ENCODE measurements around the gene ROBO2. TPM values are rescaled to one million over a fixed set of nuclear protein-coding genes. Genes with fewer than 3 reads are reported as not detected.
"Not testable (repeated sequence)": the region's sequence is repeated elsewhere in the genome, so short reads cannot be mapped to it uniquely, and the experiment has no call there.

The ROBO2 gene
- total RNA-seq, 2 donors from 2014 or later, result not detected

DNA sequence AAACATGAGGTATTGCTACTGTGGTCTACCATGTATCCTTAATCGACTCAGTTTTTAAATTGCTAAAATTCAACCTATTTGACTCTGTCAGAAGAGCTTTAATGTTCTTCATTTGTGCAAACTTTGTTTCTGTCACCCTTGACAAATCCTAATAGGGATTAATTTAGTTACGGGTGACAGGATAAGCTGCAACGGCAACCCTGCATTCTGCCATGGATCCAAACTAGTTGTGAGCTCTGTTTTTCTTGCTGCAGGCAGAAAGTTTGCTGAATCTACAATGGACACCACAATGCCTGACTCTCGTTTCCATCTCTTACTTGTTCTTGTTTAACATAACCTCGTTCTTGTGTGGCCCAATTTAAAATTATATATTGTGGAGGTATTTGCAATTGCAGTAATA lies 352.3 kb downstream of the ROBO2 start:
- no peak overlapping the region for H3K27ac Mint-ChIP-seq
- no peak overlapping the region for H3K4me3 Mint-ChIP-seq

DNA sequence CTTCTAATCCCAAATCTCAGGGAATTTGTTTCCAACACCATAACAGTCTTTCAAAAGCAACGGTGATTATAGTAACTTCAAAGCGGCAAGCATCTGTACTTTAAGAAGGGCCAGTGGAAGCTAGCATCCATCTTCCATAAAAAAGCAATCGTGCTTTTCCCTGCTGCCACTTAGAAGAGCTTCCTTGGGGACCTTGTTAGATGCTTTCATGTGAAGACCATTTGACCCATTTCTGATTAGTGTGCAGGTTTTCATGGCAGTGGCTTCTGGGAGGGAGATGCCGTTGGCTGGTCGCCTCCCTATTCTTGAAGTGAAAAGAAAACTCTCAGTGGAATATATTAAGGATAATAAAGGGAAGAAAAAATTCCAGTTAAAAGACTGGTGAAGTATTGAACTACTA lies 354.1 kb downstream of the ROBO2 start:
- no peak for ATAC-seq
- no peak for DNase-seq (ENCODE audit: low spot score)
- no peak overlapping the region for H3K4me3 Mint-ChIP-seq
- peaks cover 6% of the 10 kb centered on the region for H3K9me3 Mint-ChIP-seq
- no peak overlapping the region for H3K27ac Mint-ChIP-seq
- H3K4me1 Mint-ChIP-seq (ENCODE audit: low read depth in 2 of 2), result no peaks in the 10 kb centered on the region
- no peaks in the 10 kb centered on the region for H3K27me3 Mint-ChIP-seq
- peaks cover 4% of the 10 kb centered on the region for H3K36me3 Mint-ChIP-seq

More for the DNA sequence above, 352.3 kb downstream of the ROBO2 start:
- Mint-ChIP-seq H3K27me3 (no peaks in the 10 kb centered on the region), H3K9me3 (peaks cover 11% of the 10 kb centered on the region), H3K36me3 (peaks cover 8% of the 10 kb centered on the region), H3K4me1 (ENCODE audit: low read depth in 2 of 2) (no peaks in the 10 kb centered on the region)
- no peak for DNase-seq (ENCODE audit: low spot score)
- no peak for ATAC-seq

DNA sequence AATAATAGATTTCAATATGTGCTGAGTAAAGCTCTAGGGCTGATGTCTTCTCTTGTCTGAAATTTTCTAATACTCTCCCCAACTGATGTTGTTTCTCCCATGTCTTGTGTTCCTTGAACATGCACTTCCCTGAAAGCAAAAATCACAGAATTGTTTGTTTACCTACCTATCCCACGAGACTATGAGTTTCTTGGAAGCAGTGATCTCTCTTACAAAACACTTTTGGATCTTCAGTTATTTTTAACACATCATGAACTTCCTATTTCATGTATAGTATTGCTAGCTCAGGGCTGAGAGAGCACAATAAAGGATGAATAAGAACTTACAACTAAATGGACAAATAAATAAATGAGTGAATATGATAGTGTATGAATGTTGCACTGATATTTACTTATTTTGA lies 365.0 kb downstream of the ROBO2 start:
- Mint-ChIP-seq H3K4me1 (ENCODE audit: low read depth in 2 of 2) (no peaks in the 10 kb centered on the region), H3K27me3 (no peaks in the 10 kb centered on the region), H3K36me3 (no peaks in the 10 kb centered on the region), H3K27ac (no peak overlapping the region), H3K9me3 (peaks cover 4% of the 10 kb centered on the region), H3K4me3 (no peak overlapping the region)
- DNase-seq (ENCODE audit: low spot score) (no peak), ATAC-seq (no peak)

DNA sequence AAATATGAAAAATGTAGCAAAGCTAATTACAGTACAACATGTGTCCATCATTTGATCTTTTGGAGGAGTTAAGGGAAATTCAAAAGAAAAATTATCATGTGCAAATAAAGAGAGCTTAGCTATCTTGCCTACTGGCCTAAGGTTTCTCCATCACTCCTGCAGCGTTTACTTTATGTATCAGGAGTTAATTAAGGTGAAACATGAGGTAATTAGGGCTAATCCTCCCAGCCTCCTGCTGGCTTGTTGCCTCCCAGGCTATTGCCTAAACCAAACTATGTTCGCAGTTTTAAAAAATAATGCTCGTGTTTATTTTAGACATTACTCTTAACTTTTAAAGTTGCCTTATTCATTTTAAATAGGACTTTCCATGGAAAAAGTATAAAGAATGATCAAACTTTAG lies 367.5 kb downstream of the ROBO2 start:
- Mint-ChIP-seq H3K9me3 (peaks cover 7% of the 10 kb centered on the region), H3K4me3 (no peak overlapping the region), H3K27me3 (no peaks in the 10 kb centered on the region), H3K27ac (no peak overlapping the region), H3K36me3 (no peaks in the 10 kb centered on the region), H3K4me1 (ENCODE audit: low read depth in 2 of 2) (no peaks in the 10 kb centered on the region)
- ATAC-seq, result no peak
- no peak for DNase-seq (ENCODE audit: low spot score)

DNA sequence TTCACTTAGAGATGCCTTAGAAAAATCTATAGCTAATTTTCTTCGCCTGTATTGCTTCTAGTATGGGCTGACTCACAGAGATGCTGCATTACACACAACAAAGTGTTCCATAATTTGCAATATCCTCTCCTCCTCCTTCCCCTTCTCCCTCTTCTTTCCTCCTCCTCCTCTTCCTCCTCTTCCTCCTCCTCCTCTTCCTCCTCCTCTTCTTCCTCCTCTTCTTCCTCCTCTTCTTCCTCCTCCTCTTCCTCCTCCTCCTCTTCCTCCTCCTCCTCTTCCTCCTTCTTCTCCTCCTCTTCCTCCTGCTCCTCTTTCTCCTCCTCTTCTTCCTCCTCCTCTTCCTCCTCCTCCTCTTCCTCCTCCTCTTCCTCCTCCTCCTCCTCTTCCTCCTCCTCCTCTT lies 370.4 kb downstream of the ROBO2 start:
- not testable (repeated sequence) for H3K27ac Mint-ChIP-seq; DNase-seq (ENCODE audit: low spot score); H3K27me3 Mint-ChIP-seq; ATAC-seq; H3K4me3 Mint-ChIP-seq; H3K4me1 Mint-ChIP-seq (ENCODE audit: low read depth in 2 of 2)
- Mint-ChIP-seq H3K36me3 (peaks cover 15% of the 10 kb centered on the region), H3K9me3 (peaks cover 22% of the 10 kb centered on the region)

DNA sequence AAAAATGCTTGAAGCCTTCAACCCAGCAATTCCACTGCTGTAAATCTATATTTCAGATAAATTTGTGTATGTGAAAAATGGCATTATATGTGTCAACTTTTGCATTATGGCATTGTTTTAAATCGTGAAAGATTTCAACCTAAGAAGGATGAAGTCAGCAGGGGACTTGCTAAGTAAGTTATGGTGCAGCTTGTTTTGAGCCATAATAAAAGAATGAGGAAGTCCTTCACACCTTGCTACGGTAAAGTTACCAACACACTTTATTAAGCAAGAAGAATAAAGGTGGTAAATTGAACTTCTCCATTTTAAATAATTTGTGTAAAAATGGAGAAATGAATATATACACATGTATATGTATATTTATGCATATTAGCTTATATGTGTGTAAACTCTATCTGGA lies 371.4 kb downstream of the ROBO2 start:
- Mint-ChIP-seq H3K36me3 (peaks cover 15% of the 10 kb centered on the region), H3K9me3 (peaks cover 22% of the 10 kb centered on the region), H3K4me1 (ENCODE audit: low read depth in 2 of 2) (no peaks in the 10 kb centered on the region), H3K27ac (no peak overlapping the region), H3K4me3 (no peak overlapping the region), H3K27me3 (no peaks in the 10 kb centered on the region)
- no peak for ATAC-seq
- DNase-seq (ENCODE audit: low spot score), result no peak

DNA sequence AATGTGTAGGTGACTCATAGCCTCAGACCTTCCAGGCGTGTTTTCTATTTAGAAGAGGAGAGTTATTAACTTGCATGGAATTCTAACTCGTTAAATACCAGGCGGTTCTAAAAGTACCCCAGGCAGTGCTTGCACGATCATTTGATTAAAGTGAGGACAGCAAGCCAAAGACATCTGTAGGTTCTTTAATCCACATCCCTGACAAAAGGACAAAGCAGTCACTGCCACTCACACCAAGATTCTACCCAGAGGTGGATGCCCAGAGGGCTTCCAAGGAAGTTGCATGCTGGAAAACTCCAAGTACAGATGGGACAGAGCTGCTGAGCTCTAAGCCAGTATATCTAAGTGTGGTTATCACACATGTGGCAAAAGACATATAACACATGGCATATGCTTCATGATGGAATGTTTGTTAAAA lies 372.1 kb downstream of the ROBO2 start:
- no peak for ATAC-seq
- Mint-ChIP-seq H3K9me3 (peaks cover 22% of the 10 kb centered on the region), H3K4me1 (ENCODE audit: low read depth in 2 of 2) (no peaks in the 10 kb centered on the region), H3K27ac (no peak overlapping the region), H3K36me3 (peaks cover 15% of the 10 kb centered on the region), H3K4me3 (no peak overlapping the region), H3K27me3 (no peaks in the 10 kb centered on the region)
- no peak for DNase-seq (ENCODE audit: low spot score)

DNA sequence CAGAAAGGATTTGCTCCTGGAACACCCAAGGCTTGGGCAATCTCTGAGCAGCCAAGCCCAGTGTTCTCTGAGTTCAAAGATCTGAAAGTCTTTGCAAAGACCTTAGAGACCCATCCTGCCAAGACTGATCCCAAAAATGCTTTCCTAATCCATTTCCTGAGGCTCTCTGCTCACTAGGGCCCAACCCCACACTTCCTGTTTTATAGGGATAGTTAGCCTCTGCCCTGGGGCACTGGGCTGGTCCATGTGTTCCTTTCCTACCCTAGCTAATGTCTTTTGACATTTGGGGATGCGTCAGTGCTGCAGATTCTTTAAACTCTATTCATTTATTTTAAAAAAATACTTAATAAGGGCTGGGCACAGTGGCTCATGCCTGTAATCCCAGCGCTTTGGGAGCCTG lies 372.7 kb downstream of the ROBO2 start:
- ATAC-seq, result no peak
- H3K27me3 Mint-ChIP-seq, result no peaks in the 10 kb centered on the region
- no peak overlapping the region for H3K27ac Mint-ChIP-seq

DNA sequence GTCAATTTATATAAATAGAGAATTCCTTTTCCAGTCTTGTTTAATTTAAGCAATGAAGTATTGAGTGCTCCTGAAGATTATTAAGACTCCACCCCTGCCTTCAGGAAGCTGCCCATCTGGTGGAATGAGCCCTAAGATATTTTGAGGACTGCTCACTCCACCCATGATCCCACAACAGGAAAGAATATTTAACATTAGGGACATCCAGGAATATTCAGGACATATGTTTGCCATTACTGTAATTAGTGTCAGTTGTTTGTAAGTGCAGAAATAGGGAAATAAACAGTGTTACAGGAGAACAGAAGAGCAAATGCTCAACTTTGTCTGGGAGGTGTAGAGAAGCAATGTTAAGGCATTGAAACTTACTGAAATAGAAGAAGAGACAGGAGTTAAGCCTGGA lies 375.0 kb downstream of the ROBO2 start:
- peaks cover 25% of the 10 kb centered on the region for H3K9me3 Mint-ChIP-seq
- H3K27me3 Mint-ChIP-seq, result no peaks in the 10 kb centered on the region
- H3K27ac Mint-ChIP-seq, result no peak overlapping the region
- ATAC-seq (no peak), DNase-seq (ENCODE audit: low spot score) (no peak)
- peaks cover 15% of the 10 kb centered on the region for H3K36me3 Mint-ChIP-seq
- no peak overlapping the region for H3K4me3 Mint-ChIP-seq
- H3K4me1 Mint-ChIP-seq (ENCODE audit: low read depth in 2 of 2), result no peaks in the 10 kb centered on the region

More for the DNA sequence above, 372.7 kb downstream of the ROBO2 start:
- no peak for DNase-seq (ENCODE audit: low spot score)
- peaks cover 15% of the 10 kb centered on the region for H3K36me3 Mint-ChIP-seq
- no peaks in the 10 kb centered on the region for H3K4me1 Mint-ChIP-seq (ENCODE audit: low read depth in 2 of 2)
- H3K9me3 Mint-ChIP-seq, result peaks cover 22% of the 10 kb centered on the region
- H3K4me3 Mint-ChIP-seq, result no peak overlapping the region

DNA sequence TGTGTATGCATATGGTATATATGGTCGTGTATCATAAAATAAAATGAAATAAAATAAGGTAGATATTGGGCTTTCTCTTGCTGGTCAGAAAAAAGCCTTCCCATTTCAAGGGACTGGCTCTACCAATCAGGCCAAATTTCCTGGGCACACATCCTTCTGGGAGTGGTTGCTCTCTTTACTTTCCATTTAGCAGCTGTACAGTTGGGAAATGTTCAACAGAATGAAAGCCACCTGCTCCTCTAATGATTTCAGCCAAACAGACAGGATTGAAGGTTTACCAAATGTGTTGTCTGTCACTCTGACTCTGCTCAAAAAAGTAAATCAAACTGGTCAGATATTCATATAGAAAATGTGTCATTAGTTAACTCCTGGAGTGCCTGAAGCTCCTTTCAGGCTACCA lies 380.4 kb downstream of the ROBO2 start:
- Mint-ChIP-seq H3K27me3 (no peaks in the 10 kb centered on the region), H3K9me3 (peaks cover 7% of the 10 kb centered on the region), H3K4me3 (no peak overlapping the region), H3K36me3 (no peaks in the 10 kb centered on the region), H3K4me1 (ENCODE audit: low read depth in 2 of 2) (no peaks in the 10 kb centered on the region), H3K27ac (no peak overlapping the region)
- ATAC-seq (no peak), DNase-seq (ENCODE audit: low spot score) (no peak)

DNA sequence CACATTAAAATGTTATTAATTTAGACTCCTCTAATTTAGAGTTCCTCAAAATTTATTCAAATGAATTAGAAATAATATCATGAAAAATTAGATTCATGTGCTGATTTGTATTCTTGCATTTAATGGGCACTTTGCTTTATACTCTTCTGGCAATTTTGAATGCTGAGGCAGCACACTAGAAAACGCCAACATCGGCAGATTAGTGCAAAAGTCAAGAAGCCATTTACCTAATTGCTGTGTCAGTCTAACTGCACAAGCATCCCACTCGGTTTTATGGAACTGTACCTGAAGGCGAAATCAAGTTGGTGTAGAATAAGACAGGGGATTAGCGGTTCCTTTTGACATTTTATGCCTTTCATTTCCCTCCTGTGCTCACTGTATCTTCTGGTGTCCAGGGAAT lies 382.0 kb downstream of the ROBO2 start:
- DNase-seq (ENCODE audit: low spot score) (no peak), ATAC-seq (no peak)
- Mint-ChIP-seq H3K4me1 (ENCODE audit: low read depth in 2 of 2) (no peaks in the 10 kb centered on the region), H3K27ac (no peak overlapping the region), H3K4me3 (no peak overlapping the region), H3K36me3 (peaks cover 5% of the 10 kb centered on the region), H3K27me3 (no peaks in the 10 kb centered on the region), H3K9me3 (peaks cover 9% of the 10 kb centered on the region)

DNA sequence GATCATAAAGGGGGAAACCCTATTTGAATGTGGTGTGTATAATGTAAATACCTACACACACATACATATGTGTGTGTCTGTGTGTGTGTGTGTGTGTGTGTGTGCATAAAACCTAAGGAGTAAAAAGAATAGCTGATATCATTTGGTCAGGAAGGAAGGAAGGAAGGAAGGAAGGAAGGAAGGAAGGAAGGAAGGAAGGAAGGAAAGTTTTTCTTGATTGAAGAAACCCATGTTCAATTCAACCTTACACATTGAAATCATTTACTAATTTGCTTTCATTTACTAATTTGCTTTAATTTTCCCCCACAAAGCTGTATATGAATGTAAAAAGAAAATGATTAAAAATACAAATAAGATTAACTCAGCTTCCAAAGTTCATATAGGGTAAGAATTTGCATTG lies 386.6 kb downstream of the ROBO2 start:
- Mint-ChIP-seq H3K4me3 (no peak overlapping the region), H3K4me1 (ENCODE audit: low read depth in 2 of 2) (no peaks in the 10 kb centered on the region), H3K9me3 (peaks cover 9% of the 10 kb centered on the region), H3K27ac (no peak overlapping the region), H3K27me3 (no peaks in the 10 kb centered on the region), H3K36me3 (peaks cover 5% of the 10 kb centered on the region)
- DNase-seq (ENCODE audit: low spot score) (no peak), ATAC-seq (no peak)

DNA sequence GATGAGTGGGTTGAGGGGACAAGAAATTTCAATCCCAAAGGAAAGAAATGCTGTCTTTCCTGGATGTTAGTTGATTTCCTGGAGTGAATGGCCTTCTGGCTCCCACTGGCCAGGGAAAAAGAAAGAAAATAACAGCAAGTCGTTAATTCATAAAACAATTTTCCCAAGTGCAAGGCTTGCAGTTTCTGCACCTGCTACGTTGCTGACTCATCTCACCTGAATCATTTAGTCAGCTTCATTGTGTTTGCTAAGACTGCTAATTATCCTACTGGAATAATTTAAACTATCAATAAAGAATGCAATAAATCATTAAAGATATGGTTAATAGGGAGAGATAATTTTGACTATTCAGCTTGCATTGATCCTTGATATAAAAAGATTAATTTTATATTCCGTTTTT lies 387.6 kb downstream of the ROBO2 start:
- Mint-ChIP-seq H3K27ac (no peak overlapping the region), H3K36me3 (peaks cover 5% of the 10 kb centered on the region), H3K4me3 (no peak overlapping the region), H3K4me1 (ENCODE audit: low read depth in 2 of 2) (no peaks in the 10 kb centered on the region), H3K27me3 (no peaks in the 10 kb centered on the region), H3K9me3 (peaks cover 9% of the 10 kb centered on the region)
- DNase-seq (ENCODE audit: low spot score), result no peak
- no peak for ATAC-seq

DNA sequence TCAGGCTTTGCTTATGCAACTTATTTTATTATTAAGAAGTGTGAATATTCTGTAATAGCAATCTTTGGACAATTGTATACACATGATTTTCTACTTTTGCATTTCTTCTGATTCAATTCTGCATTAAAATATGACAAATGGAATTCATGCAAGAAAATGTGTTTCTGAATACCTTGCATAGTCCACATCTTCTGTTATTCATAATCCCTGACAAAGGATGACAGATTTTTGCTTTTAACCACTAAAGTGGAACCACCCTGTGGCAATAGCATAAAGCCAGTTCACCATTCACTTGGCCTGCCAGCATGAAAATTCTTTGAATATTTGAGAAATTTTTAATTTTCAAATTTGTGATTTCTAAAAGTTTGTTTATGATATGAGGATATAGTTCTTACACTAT lies 397.0 kb downstream of the ROBO2 start:
- Mint-ChIP-seq H3K4me1 (ENCODE audit: low read depth in 2 of 2) (no peaks in the 10 kb centered on the region), H3K27me3 (no peaks in the 10 kb centered on the region), H3K36me3 (no peaks in the 10 kb centered on the region), H3K27ac (no peak overlapping the region), H3K4me3 (no peak overlapping the region), H3K9me3 (peaks cover 18% of the 10 kb centered on the region)
- ATAC-seq (no peak), DNase-seq (ENCODE audit: low spot score) (no peak)

DNA sequence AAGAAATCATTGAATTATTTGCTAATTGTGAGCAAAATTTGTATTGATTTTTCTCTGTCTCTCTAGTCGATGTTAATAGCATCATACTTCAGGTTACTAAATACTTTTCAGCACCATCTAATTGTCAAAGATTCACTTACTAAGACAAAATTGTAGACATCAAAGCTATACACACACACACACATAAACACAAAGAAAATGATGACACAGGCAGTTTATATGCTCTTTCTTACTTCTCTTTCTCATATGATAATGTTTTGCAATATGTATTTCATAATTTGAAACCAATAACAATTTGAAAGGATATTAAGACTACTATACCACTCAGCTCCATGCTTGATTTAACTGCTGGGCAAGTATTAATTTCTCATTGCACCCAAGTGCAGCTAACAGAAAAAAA lies 406.2 kb downstream of the ROBO2 start:
- ATAC-seq, result no peak
- no peaks in the 10 kb centered on the region for H3K4me1 Mint-ChIP-seq (ENCODE audit: low read depth in 2 of 2)
- H3K9me3 Mint-ChIP-seq, result peaks cover 4% of the 10 kb centered on the region

More for the DNA sequence above, 406.2 kb downstream of the ROBO2 start:
- Mint-ChIP-seq H3K27ac (no peak overlapping the region), H3K4me3 (no peak overlapping the region), H3K27me3 (no peaks in the 10 kb centered on the region), H3K36me3 (no peaks in the 10 kb centered on the region)
- no peak for DNase-seq (ENCODE audit: low spot score)
